GM20000 (cell line): ENCODE measurements around the gene CPXM2.

Experiments
- DNase-seq: peaks from one replicate; pipeline ENCODE4 v3.0.0; 2012; ENCODE audit warnings: low spot score
- TF ChIP-seq, protein P1 (sequence below): IDR thresholded peaks from 2 replicates; pipeline ENCODE4 v1.5.1; 2012; ENCODE audit warnings: mild to moderate bottlenecking, control low read depth; ENCODE audit errors: extremely low read depth, missing control alignments

Gene CPXM2

DNA sequence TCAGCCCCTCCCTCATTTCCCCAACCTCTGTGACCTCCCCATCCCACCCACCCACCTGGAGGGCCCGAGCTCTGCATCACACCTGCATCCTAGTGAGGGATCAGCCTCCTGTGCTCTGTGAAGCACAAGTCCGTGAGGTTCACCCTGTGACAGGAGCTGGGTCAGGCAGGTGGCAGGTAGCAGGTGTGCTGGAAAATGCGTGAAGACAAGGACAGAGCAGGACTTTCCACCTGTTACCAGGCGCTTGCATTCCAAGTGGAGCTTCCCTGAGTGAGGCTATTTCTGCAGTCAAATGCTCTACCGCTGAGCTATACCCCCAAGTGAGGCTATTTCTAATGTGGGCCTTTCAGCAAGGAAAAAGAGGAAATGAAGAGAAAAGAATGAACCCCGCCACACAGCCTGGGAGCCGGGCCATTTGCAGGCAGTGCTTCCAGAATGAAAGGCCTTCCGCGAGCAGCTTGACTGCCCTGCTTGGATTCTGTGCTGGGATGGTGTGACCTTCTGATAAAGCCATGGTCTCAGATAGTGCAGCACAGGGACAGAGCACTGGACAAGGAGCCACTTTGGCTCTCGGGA, 13.3 kb upstream of the CPXM2 start:
- TF ChIP-seq, protein P1, sequence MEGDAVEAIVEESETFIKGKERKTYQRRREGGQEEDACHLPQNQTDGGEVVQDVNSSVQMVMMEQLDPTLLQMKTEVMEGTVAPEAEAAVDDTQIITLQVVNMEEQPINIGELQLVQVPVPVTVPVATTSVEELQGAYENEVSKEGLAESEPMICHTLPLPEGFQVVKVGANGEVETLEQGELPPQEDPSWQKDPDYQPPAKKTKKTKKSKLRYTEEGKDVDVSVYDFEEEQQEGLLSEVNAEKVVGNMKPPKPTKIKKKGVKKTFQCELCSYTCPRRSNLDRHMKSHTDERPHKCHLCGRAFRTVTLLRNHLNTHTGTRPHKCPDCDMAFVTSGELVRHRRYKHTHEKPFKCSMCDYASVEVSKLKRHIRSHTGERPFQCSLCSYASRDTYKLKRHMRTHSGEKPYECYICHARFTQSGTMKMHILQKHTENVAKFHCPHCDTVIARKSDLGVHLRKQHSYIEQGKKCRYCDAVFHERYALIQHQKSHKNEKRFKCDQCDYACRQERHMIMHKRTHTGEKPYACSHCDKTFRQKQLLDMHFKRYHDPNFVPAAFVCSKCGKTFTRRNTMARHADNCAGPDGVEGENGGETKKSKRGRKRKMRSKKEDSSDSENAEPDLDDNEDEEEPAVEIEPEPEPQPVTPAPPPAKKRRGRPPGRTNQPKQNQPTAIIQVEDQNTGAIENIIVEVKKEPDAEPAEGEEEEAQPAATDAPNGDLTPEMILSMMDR, result no peak
- no peak for DNase-seq

DNA sequence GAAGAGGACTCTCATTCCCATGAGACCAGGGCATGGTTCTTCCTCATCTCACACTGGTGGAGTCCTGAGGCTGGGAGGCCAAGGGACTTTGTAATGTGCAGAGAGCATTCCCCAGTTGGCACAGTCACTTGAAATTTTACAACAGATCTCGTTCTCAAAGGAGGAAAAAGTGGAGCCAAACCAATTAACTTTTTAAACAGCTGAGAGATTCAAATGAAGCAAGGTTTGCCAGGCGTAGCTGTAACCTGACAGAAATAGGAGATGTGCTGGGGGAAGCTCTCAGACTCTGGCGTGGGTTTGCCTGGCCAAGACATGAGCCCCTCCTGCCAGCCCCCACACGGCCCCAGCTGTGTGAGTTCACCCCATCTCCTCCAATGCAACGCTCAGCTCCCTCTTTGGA, 12.0 kb upstream of the CPXM2 start:
- TF ChIP-seq, protein P1, result no peak
- DNase-seq, result no peak

DNA sequence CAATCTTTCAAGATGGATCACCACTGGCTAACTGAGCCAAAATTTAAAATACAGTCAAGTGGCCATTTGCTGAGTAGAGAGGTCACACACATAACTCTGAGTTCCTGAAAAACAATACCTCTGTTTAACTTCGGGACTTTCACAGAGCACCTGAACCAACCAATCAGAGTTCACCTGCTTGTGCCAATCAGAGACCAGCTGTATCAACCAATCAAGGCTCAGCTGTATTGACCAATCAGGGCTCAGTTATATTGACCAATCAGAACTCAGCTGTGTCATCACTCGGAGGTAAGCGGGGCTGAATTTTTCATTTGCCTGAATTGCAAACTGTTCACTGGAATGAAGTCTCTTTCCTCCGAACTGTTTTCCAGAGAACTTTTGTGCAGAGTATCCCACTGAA, 10.0 kb upstream of the CPXM2 start:
- TF ChIP-seq, protein P1, result no peak
- DNase-seq, result no peak

DNA sequence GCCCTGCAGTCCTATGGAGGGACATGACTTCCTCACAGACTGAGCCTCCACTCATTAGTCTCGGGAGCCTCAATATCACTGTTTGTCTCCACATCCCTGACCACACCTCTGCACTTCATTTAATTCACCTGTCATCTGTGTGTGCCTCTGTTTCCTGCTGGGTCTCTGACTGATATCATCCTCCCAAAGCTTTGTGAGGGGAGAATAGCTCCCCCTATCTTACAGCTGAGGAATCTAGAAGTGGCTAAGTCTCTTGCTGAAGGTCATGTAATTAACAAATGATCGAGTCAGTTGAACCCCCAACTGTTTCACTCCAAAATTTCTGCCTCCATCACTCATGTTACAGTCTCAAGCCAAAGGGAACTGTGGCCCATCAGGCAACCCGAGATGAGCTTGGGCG, 5.5 kb upstream of the CPXM2 start:
- DNase-seq, result no peak
- TF ChIP-seq, protein P1, result no peak

DNA sequence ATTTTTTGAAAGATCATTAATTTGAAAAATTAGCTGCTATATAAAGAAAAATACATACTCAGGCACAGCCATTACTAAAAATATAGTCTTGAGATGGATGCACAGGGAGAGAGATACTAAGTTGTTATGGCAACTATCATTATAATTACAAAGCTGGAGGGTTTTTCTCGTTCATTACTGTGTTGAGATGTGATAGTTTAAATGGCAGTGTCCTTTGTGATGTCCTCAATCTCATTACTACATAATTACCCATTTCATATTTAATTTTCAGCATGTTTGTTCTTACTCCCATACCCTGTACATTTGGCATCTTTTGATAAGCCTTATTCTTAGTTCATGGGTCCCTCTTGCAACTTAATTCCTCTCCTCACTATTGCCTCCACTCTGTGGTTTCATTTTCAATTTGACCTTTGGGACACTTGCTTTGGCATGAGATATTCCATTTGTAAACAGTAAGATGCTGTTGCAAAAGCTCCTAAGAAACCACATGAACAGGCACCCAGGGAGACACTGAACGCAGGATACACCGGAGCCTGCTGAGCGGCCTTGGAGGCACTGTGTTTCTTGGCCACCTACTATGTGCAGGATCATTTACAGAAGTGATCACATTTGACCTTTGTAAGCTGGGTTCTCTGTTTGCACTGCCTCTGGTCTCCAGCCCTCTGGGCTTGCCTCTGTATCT, 4.8 kb upstream of the CPXM2 start:
- DNase-seq, result no peak
- TF ChIP-seq, protein P1, result no peak

DNA sequence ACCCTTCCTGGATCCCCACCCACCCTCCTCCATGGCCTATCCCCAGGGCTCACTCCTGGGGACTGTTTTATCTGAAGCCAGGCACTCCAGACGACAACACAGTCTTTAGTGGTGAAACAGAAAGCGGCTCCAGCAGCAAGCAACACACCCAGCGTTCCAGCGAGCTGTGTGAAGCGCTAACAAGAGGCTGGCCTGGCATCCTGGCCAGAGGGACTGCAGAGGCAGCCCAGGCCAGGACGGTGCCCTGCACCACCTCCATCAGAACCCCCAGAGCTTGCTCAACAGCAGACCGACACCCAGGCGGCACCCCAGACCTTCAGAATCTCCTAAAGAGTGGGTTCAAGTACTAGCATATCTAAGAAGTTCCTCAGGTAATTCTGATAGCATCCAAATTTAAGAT, 2.0 kb upstream of the CPXM2 start:
- TF ChIP-seq, protein P1, result no peak

DNA sequence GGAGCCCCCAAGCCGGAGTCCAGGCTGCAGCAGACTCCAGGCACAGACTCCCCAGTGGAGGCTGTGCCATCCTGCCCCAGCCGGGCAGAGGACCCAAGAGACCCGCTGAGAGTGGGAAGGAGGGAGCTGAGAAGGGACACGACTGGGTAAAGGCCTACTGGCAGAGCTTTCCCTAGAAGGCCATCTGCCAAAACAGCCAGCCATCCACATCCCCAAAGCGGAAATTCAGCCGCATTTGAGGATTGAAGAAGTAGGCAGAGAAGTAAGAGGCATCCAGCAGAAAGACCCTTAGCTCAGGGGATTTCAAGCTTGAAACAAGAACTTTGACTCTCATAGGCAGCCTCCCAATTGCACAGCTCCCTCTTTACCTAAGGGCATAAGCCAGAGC, 857 bp downstream of the CPXM2 start:
- TF ChIP-seq, protein P1, result no peak
- no peak for DNase-seq

More for the DNA sequence above, 2.0 kb upstream of the CPXM2 start:
- no peak for DNase-seq
